IMR-90 (cell line): Measurements from ENCODE around the gene KIF18B. TPM values are rescaled to one million over a fixed set of nuclear protein-coding genes. Genes with fewer than 3 reads are reported as not detected.

Source experiments
- ATAC-seq: fragments of 200-7000 bp; cut with Tn5 transposase; 2 replicates; pipeline ENCODE4 v1.9.1; 2020; ENCODE audit warnings: low read depth, mild to moderate bottlenecking, moderate library complexity
- BruUV-seq: library from RNA; stranded (reverse); fragments of 400-500 nt; replicated peaks from 2 replicates; lab custom pipeline; 2021; lab: Mats Ljungman, UMichigan
- CTCF ChIA-PET: fragments of 300-600 bp; formaldehyde crosslinking; extraction: SDS; loops from one replicate; lab custom pipeline; 2021; ENCODE audit warnings: antibody characterized with exemption; lab: Yijun Ruan, JAX
- POLR2A ChIA-PET: fragments of 300-600 bp; sonication (Branson Sonifier 250); formaldehyde crosslinking; loops from one replicate; lab custom pipeline; 2022; ENCODE audit warnings: antibody characterized with exemption; ENCODE audit not compliant: unreplicated experiment; lab: Charles Lee
- DNase-seq: peaks from one replicate; pipeline ENCODE4 v3.0.0; 2013
- H2AFZ ChIP-seq: replicated peaks from 2 replicates; pipeline ENCODE3; 2013; ENCODE audit warnings: low read length, mild to moderate bottlenecking; ENCODE audit not compliant: poor library complexity
- H2AK5ac ChIP-seq: 2 replicates; pipeline ENCODE4 v1.6.1; 2013; ENCODE audit warnings: low read depth, low read length, inconsistent platforms
- H2AK9ac ChIP-seq: replicated peaks from 2 replicates; pipeline ENCODE3; 2013; ENCODE audit warnings: mild to moderate bottlenecking, low read depth, low read length, moderate library complexity; ENCODE audit not compliant: poor library complexity
- H2BK120ac ChIP-seq: 2 replicates; pipeline ENCODE4 v1.6.1; 2013; ENCODE audit warnings: low read depth, low read length, inconsistent platforms
- H2BK15ac ChIP-seq: 3 replicates; pipeline ENCODE4 v1.6.1; 2013; ENCODE audit warnings: low read depth, low read length, inconsistent platforms
- H2BK20ac ChIP-seq: 2 replicates; pipeline ENCODE4 v1.6.1; 2013; ENCODE audit warnings: low read depth, mild to moderate bottlenecking, inconsistent platforms, low read length, moderate library complexity
- H2BK5ac ChIP-seq: 2 replicates; pipeline ENCODE4 v1.6.1; 2013; ENCODE audit warnings: mild to moderate bottlenecking, low read depth, low read length, inconsistent platforms; ENCODE audit not compliant: poor library complexity, severe bottlenecking
- H3K14ac ChIP-seq: replicated peaks from 2 replicates; pipeline ENCODE4 v1.6.1; 2013; ENCODE audit warnings: low read depth, low read length, inconsistent platforms
- H3K18ac ChIP-seq: 2 replicates; pipeline ENCODE4 v1.6.1; 2013; ENCODE audit warnings: low read depth, low read length, control low read depth
- H3K23ac ChIP-seq: 2 replicates; pipeline ENCODE4 v1.6.1; 2013; ENCODE audit warnings: low read depth, low read length, inconsistent platforms
- H3K27ac ChIP-seq: 2 replicates; pipeline ENCODE4 v1.5.1; 2013; ENCODE audit warnings: mild to moderate bottlenecking, control low read depth, low read length; ENCODE audit not compliant: insufficient read depth
- H3K27me3 ChIP-seq: 2 replicates; pipeline ENCODE4 v1.6.1; 2013; ENCODE audit warnings: low read length; ENCODE audit not compliant: control insufficient read depth, insufficient read depth
- H3K36me3 ChIP-seq: 2 replicates; pipeline ENCODE4 v1.6.1; 2013; ENCODE audit warnings: low read length, mixed read lengths; ENCODE audit not compliant: control insufficient read depth, insufficient read depth
- H3K4ac ChIP-seq: 2 replicates; pipeline ENCODE4 v1.6.1; 2013; ENCODE audit warnings: low read depth, low read length, inconsistent platforms
- H3K4me1 ChIP-seq: 2 replicates; pipeline ENCODE4 v1.6.1; 2013; ENCODE audit warnings: low read length, mixed read lengths; ENCODE audit not compliant: control insufficient read depth, insufficient read depth
- H3K4me2 ChIP-seq: 2 replicates; pipeline ENCODE4 v1.6.1; 2013; ENCODE audit warnings: low read depth, mild to moderate bottlenecking, control low read depth, low read length, moderate library complexity
- H3K4me3 ChIP-seq: 2 replicates; pipeline ENCODE4 v1.5.1; 2013; ENCODE audit warnings: low read depth, mild to moderate bottlenecking, control low read depth, low read length, moderate library complexity; ENCODE audit not compliant: insufficient read depth
- H3K56ac ChIP-seq: 2 replicates; pipeline ENCODE4 v1.6.1; 2013; ENCODE audit warnings: low read length, inconsistent platforms; ENCODE audit not compliant: insufficient read depth; ENCODE audit errors: extremely low read depth
- H3K79me1 ChIP-seq, 2 experiments: 2 replicates each; pipeline ENCODE4 v1.6.1; 2013; ENCODE audit warnings: low read length in 2 of 2, inconsistent platforms in 1 of 2, low read depth in 1 of 2
- H3K9ac ChIP-seq: 2 replicates; pipeline ENCODE4 v1.6.1; 2013; ENCODE audit warnings: low read depth, low read length, control low read depth
- H3K9me1 ChIP-seq: 2 replicates; pipeline ENCODE4 v1.6.1; 2013; ENCODE audit warnings: low read length, inconsistent platforms; ENCODE audit not compliant: insufficient read depth
- H3K9me3 ChIP-seq: 2 replicates; pipeline ENCODE4 v1.6.1; 2013; ENCODE audit warnings: low read length; ENCODE audit not compliant: control insufficient read depth, insufficient read depth
- H4K20me1 ChIP-seq: 2 replicates; pipeline ENCODE4 v1.6.1; 2013; ENCODE audit warnings: low read length, inconsistent platforms; ENCODE audit not compliant: insufficient read depth
- H4K5ac ChIP-seq: 2 replicates; pipeline ENCODE4 v1.6.1; 2013; ENCODE audit warnings: mild to moderate bottlenecking, low read depth, low read length, control low read depth
- H4K8ac ChIP-seq, 2 experiments: 2 replicates each; pipeline ENCODE4 v1.6.1; 2013; ENCODE audit warnings: low read depth in 2 of 2, low read length in 2 of 2, control low read depth in 1 of 2, inconsistent platforms in 1 of 2
- H4K91ac ChIP-seq: 2 replicates; pipeline ENCODE4 v1.6.1; 2013; ENCODE audit warnings: low read depth, low read length, inconsistent platforms; ENCODE audit not compliant: insufficient read depth
- MXI1 ChIP-seq: IDR thresholded peaks from 2 replicates; pipeline ENCODE4 v1.6.1; 2012; ENCODE audit warnings: low read depth, mild to moderate bottlenecking, low read length, moderate library complexity, borderline replicate concordance
- RAD21 ChIP-seq: IDR thresholded peaks from 2 replicates; pipeline ENCODE4 v1.6.1; 2012; ENCODE audit warnings: low read length, improper control_type of control experiment
- WGBS, 2 experiments: methylation state at CpG; one replicate each; pipeline versions ENCODE4 v1.1.5 to v1.1.7; 2013; ENCODE audit warnings: missing lambda C conversion rate in 2 of 2; ENCODE audit not compliant: insufficient read length in 1 of 2; ENCODE audit errors: extremely low coverage in 2 of 2; 5-methylcytosine and 5-hydroxymethylcytosine counted together
- dilution Hi-C: fragments of 300-500 bp; cut with HindIII; formaldehyde crosslinking; loops from one replicate; pipeline ENCODE4 v1.14.3; 2018; ENCODE audit warnings: low sequenced_read_pairs; ENCODE audit not compliant: unreplicated experiment
- in situ Hi-C: fragments of 300-500 bp; cut with MboI; formaldehyde crosslinking; loops from 3 replicates; pipeline ENCODE4 v1.14.3; 2019; ENCODE audit warnings: low sequenced_read_pairs, inconsistent platforms, mixed read lengths
- intact Hi-C: fragments of 100-400 bp; cut with micrococcal nuclease; formaldehyde crosslinking; loops from 2 replicates; pipeline ENCODE4 v1.10.0; 2022
- polyA plus RNA-seq, 3 experiments: library from polyadenylated mRNA; depleted of rRNA; stranded (reverse); fragments of >200 nt; gene quantifications; 2 replicates each; pipeline ENCODE4 v1.2.3, GENCODE V29; 2012; ENCODE audit warnings: low replicate concordance in 1 of 3
- total RNA-seq: library from RNA; depleted of rRNA; stranded (reverse); fragments of >200 nt; gene quantifications from 2 replicates; pipeline ENCODE4 v1.2.3, GENCODE V29; 2012

Gene KIF18B
- total and polyA plus RNA-seq, 2 of the 4 experiments (the other 2 are of a cell fraction), result 1.3 to 16.0 TPM

- ChIA-PET CTCF (interaction anchor here (1.2 kb wide), 1 partner anchor 102 kb away, joined by 4 read pairs; no protein-coding TSS in a partner anchor), POLR2A (no interaction called here)
- H2BK20ac ChIP-seq, result no peak overlapping the region
- no peak for DNase-seq
- no peak overlapping the region for H2AK9ac ChIP-seq
- BruUV-seq, result no TSS peak
- H3K4me3 ChIP-seq, result no peak overlapping the region
- dilution Hi-C loops (no loop called here), in situ Hi-C loops (no loop called here), intact Hi-C loops (no loop called here)
- no peaks in the 10 kb centered on the region for H3K9me3 ChIP-seq
- WGBS, 2 experiments, result no CpG with 5 or more reads among the region's 4 CpGs
- no peak for TF ChIP-seq RAD21
- TF ChIP-seq MXI1, result no peak
- no peak overlapping the region for H2BK15ac ChIP-seq
- no peak overlapping the region for H3K23ac ChIP-seq
- no peak overlapping the region for H3K4me2 ChIP-seq
- no peak overlapping the region for H3K56ac ChIP-seq
- no peak overlapping the region for H3K14ac ChIP-seq
- no peak overlapping the region for H4K91ac ChIP-seq
- no peak overlapping the region for H4K5ac ChIP-seq
- no peak overlapping the region for H3K18ac ChIP-seq
- H3K79me1 ChIP-seq, result peaks cover 0 to 8% of the 10 kb centered on the region in 2 experiments; a peak in 1 of 4 replicates
- H2AFZ ChIP-seq, result no peak overlapping the region
- no peak overlapping the region for H3K9ac ChIP-seq
- H4K8ac ChIP-seq, result no peak overlapping the region
- no peak overlapping the region for H2AK5ac ChIP-seq
- ATAC-seq, result no peak
- no peak overlapping the region for H3K4ac ChIP-seq
- H3K9me1 ChIP-seq, result no peaks in the 10 kb centered on the region
- no peaks in the 10 kb centered on the region for H3K27me3 ChIP-seq
- peaks cover 54% of the 10 kb centered on the region for H3K36me3 ChIP-seq
- H3K27ac ChIP-seq, result no peak overlapping the region
- no peaks in the 10 kb centered on the region for H4K20me1 ChIP-seq
- no peak overlapping the region for H2BK120ac ChIP-seq
- no peak overlapping the region for H2BK5ac ChIP-seq
- no peaks in the 10 kb centered on the region for H3K4me1 ChIP-seq
These were observed 66.4 kb downstream of the KIF18B start for GRCh38 chr17:44881145-44881544.
